K562 treated with DMSO at 1 percent for 48 hours (cell line): ENCODE data around the gene ARL14EP. TPM values are rescaled to one million over a fixed set of nuclear protein-coding genes. Genes with fewer than 3 reads are reported as not detected.

Source experiments
- total RNA-seq: library from RNA; unstranded; fragments of 300-600 nt; gene quantifications from 2 replicates; pipeline ENCODE4 v1.2.3, GENCODE V29; 2022; ENCODE audit warnings: low replicate concordance; ENCODE audit errors: extremely low read depth

Gene ARL14EP
- total RNA-seq = not detected in 2 replicates

GRCh38 chr11:30322826-30323710, at the start of gene ARL14EP:
Gene ARL14EP (plus strand): TSS chr11:30323104. CDS start chr11:30330949, 7,845 bp downstream.

Other genes starting within 250 kb of the ARL14EP start
- not detected in 2 replicates for gene FSHB, start 92.1 kb upstream of the ARL14EP start, total RNA-seq